ENCODE results near the gene SP6.

SP6 gene

GRCh38 chr17:47810200-47810821, 40.7 kb downstream of the SP6 start:
- no peak for DNase-seq

GRCh38 chr17:47808830-47809480, 42.0 kb downstream of the SP6 start:
- DNase-seq: no peak

- DNase-seq: no peak
These were observed 42.7 kb downstream of the SP6 start for GRCh38 chr17:47808036-47808829.

GRCh38 chr17:47807421-47807820, 43.5 kb downstream of the SP6 start:
- no peak for DNase-seq

GRCh38 chr17:47806913-47807255, 44.1 kb downstream of the SP6 start:
- DNase-seq: no peak

- DNase-seq: no peak
These were observed 44.7 kb downstream of the SP6 start for GRCh38 chr17:47806026-47806912.

- no peak for DNase-seq
These were observed 46.5 kb downstream of the SP6 start for GRCh38 chr17:47804461-47804860.

- DNase-seq: no peak
These were observed 47.2 kb downstream of the SP6 start for GRCh38 chr17:47803751-47804150.

GRCh38 chr17:47803201-47803600, 47.8 kb downstream of the SP6 start:
- no peak for DNase-seq

GRCh38 chr17:47802341-47803022, 48.5 kb downstream of the SP6 start:
- peak in 1 of 4 experiments; percentile 16 for DNase-seq

- no peak for DNase-seq
These were observed 49.1 kb downstream of the SP6 start for GRCh38 chr17:47801906-47802305.

- DNase-seq: no peak
These were observed 49.7 kb downstream of the SP6 start for GRCh38 chr17:47801176-47801765.

- no peak for DNase-seq
These were observed 50.3 kb downstream of the SP6 start for GRCh38 chr17:47800686-47801085.

- no peak for DNase-seq
These were observed 53.2 kb downstream of the SP6 start for GRCh38 chr17:47797797-47798196.
